BLaER1 treated with 17β-estradiol and CSF1 and Interleukin-3, amounts not matched to agents 10 nM and 100 nM (cell line): ENCODE measurements around the gene CTIF.
A peak's percentile ranks its signal among the peaks of the same experiment; 100 is the strongest.

Experiments used
- H3K27ac ChIP-seq, 11 experiments: shearing (Covaris generic); formaldehyde crosslinking; 2 replicates each; pipeline ENCODE4 v1.8.1; 2022
- H3K27me3 ChIP-seq, 11 experiments: shearing (Covaris generic); formaldehyde crosslinking; 2 replicates each; pipeline ENCODE4 v1.8.1; 2022
- H3K36me3 ChIP-seq, 11 experiments: shearing (Covaris generic); formaldehyde crosslinking; 2 replicates each; pipeline ENCODE4 v1.8.1; 2022
- H3K4me1 ChIP-seq, 10 experiments: shearing (Covaris generic); formaldehyde crosslinking; 2 replicates each; pipeline ENCODE4 v1.8.1; 2022
- H3K4me2 ChIP-seq, 11 experiments: shearing (Covaris generic); formaldehyde crosslinking; 2 replicates each; pipeline ENCODE4 v1.8.1; 2022
- H3K4me3 ChIP-seq, 10 experiments: shearing (Covaris generic); formaldehyde crosslinking; 2 replicates each; pipeline ENCODE4 v1.8.1; 2022
- H3K9ac ChIP-seq, 11 experiments: shearing (Covaris generic); formaldehyde crosslinking; 2 replicates each; pipeline ENCODE4 v1.8.1; 2022
- H3K9me3 ChIP-seq, 11 experiments: shearing (Covaris generic); formaldehyde crosslinking; replicated peaks in 1 of 11; 2 replicates each; pipeline ENCODE4 v1.8.1; 2022
- H4K20me1 ChIP-seq, 11 experiments: shearing (Covaris generic); formaldehyde crosslinking; 2 replicates each; pipeline ENCODE4 v1.8.1; 2022
- Cebpa-rat ChIP-seq, 11 experiments: shearing (Covaris generic); IDR thresholded peaks; 2 replicates each; pipeline ENCODE4 v1.8.1; 2022

CTIF gene

DNA sequence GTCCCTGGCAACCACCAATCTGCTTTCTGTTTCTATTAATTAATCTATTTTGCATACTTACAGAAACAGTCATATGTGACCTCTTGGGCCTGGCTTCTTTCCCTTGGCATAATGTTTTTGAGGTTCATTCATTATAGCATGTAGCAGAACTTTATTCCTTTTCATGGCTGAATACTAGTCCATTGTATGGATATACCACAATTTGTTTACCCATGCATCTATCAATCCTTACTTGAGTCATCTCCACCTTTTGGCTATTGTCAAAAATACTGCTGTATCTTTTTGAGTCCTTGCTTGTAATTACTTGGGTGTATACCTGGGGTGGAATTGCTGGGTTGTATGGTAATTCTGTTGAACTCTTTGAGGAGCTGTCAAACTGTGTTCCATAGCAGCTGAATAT lies 126.8 kb downstream of the CTIF start:
- Histone ChIP-seq H3K27me3 (no peaks in the 10 kb centered on the region), H3K4me3 (no peak overlapping the region), H3K36me3 (peaks cover 17 to 53% (median 27%) of the 10 kb centered on the region in 11 experiments), H3K9ac (no peak overlapping the region), H3K4me2 (no peak overlapping the region), H4K20me1 (peaks cover 0 to 34% (median 24%) of the 10 kb centered on the region in 11 experiments; a peak in 12 of 22 replicates), H3K4me1 (peaks cover 17 to 31% (median 24%) of the 10 kb centered on the region in 10 experiments), H3K9me3 (peaks cover 12 to 18% (median 16%) of the 10 kb centered on the region in 11 experiments), H3K27ac (no peak overlapping the region)
- TF ChIP-seq Cebpa-rat (IDR thresholded peaks at IDR 0.05), result no peak

DNA sequence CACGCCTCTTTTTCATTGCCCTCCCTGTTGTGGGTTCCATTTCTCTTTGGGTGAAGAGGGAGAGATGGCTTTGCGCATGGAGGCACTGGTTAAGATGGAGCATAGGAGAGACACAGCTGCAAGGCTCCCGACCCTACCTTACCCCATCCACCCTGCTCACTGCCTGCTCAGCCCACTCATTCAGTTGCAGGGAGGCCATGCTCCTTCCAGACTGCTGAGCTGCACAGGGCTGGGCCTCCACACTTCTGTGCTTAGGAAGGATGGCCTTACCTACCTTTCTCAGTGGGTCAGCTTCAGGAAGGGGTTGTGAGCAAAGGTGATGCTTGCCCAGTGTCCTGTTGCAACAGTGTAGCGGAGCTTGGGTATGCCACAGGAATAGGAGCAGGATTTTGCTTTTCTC lies 127.8 kb downstream of the CTIF start:
- H3K27ac ChIP-seq, result no peak overlapping the region
- no peak overlapping the region for H3K9ac ChIP-seq
- peaks cover 0 to 32% (median 15%) of the 10 kb centered on the region in 11 experiments; a peak in 12 of 22 replicates for H4K20me1 ChIP-seq
- H3K27me3 ChIP-seq, result no peaks in the 10 kb centered on the region
- no peak overlapping the region for H3K4me2 ChIP-seq
- H3K4me1 ChIP-seq, result peaks cover 15 to 28% (median 22%) of the 10 kb centered on the region in 10 experiments
- no peak for TF ChIP-seq Cebpa-rat (IDR thresholded peaks at IDR 0.05)
- peaks cover 26 to 62% (median 37%) of the 10 kb centered on the region in 11 experiments for H3K36me3 ChIP-seq
- no peak overlapping the region for H3K4me3 ChIP-seq
- peaks cover 22 to 27% (median 25%) of the 10 kb centered on the region in 11 experiments for H3K9me3 ChIP-seq

DNA sequence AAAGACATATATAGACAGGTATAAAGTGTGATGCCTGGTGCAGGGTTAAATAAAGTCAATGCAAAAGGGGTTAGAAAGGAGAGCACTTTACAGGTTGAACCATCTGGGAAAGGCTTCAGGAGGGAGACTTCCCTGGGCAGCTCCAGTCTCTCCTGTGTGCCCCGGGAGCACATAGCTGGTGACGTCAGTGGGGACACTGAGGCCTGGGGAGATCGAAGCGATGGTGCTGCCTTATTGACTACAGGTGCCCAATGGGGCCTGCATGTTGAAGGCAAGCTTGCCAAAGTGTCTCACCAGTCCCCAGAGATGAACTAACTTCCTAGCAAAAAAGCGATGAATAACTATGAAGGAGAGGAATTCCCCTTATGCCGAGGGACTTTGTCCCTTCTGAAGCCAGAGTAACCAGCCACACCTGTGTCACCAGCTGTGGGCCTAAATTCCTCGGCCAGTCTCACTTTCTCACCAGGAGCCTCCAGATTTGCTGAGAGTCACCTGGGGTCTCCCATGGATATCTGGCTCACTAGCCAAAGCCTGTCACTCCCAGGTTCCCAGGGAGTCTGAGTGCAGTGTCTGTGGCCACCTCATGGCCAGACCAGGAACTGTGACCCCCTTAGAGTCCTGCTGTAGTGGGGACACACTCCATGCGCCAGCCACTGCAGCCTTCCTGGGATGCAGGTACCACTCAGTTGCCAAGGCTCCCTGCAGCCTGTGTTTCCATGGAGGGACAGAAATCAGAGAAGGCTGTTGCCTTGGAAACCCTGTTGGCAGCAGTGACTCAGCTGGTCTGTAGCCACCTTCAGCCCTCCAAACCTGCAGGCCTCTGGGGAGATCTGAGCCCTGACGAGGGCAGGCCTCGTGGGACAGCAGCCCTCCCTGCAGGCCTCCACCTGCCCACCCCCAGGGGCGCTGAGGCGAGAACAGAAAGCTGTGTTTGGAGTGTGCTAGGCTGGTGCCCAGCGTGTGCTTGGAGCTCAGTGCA lies 128.7 kb downstream of the CTIF start:
- Histone ChIP-seq H3K27me3 (no peaks in the 10 kb centered on the region), H3K9me3 (peaks cover 23 to 29% (median 27%) of the 10 kb centered on the region in 11 experiments), H4K20me1 (peaks cover 0 to 29% (median 14%) of the 10 kb centered on the region in 11 experiments; a peak in 12 of 22 replicates), H3K36me3 (peaks cover 27 to 63% (median 38%) of the 10 kb centered on the region in 11 experiments), H3K4me2 (peak overlapping the region in 8 of 11 experiments; percentile 7 to 67 (median 54); a peak in 14 of 22 replicates), H3K27ac (peak overlapping the region in 2 of 11 experiments; percentile 14 to 44; a peak in 4 of 22 replicates), H3K4me1 (peaks cover 14 to 27% (median 25%) of the 10 kb centered on the region in 10 experiments), H3K9ac (no peak overlapping the region; a peak in 1 of 22 replicates), H3K4me3 (no peak overlapping the region)
- TF ChIP-seq Cebpa-rat (IDR thresholded peaks at IDR 0.05), result no peak

DNA sequence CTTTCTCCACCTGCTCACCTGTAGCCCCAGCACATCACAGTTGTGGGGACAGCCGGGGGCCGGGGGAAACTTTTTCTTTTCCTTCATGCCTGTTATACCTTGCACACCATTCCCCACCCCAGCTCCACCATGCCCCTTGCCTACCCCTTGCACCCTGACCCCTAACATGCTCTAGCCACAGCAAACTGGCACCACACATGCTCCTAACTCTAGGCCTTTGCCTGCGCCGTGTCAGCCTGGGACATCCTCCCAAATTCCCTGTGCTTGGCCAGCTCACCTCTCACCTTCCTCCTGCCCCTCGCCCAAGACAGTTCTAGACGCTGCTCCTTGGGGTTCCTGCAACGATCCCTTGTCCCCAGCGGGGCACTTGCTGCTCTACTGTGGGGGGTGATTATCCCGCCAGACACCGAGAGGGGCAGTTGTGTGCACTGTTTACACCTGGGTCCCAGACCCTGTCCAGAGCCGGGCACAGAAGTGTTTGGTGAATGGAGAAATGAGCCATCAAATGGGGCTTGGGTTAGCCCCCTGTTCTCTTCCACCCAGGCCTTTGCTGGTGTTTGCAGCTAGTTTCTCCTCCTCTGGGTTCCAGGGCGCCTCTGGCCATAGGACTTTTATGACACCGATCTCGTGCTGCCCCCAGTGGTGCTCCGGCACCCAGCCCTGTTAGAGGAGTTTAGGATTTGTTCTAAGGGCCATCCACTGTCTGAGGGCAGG lies 129.8 kb downstream of the CTIF start:
- peaks cover 19 to 37% (median 33%) of the 10 kb centered on the region in 10 experiments for H3K4me1 ChIP-seq
- no peaks in the 10 kb centered on the region for H3K27me3 ChIP-seq
- no peak overlapping the region; a peak in 1 of 22 replicates for H3K9ac ChIP-seq
- peaks cover 23 to 29% (median 27%) of the 10 kb centered on the region in 11 experiments for H3K9me3 ChIP-seq
- TF ChIP-seq Cebpa-rat (IDR thresholded peaks at IDR 0.05), result no peak
- peaks cover 27 to 63% (median 38%) of the 10 kb centered on the region in 11 experiments for H3K36me3 ChIP-seq
- H3K4me2 ChIP-seq, result peak overlapping the region in 8 of 11 experiments; percentile 7 to 67 (median 54); a peak in 10 of 22 replicates
- peaks cover 0 to 18% (median 4%) of the 10 kb centered on the region in 11 experiments; a peak in 6 of 22 replicates for H4K20me1 ChIP-seq
- H3K27ac ChIP-seq, result no peak overlapping the region
- no peak overlapping the region for H3K4me3 ChIP-seq

DNA sequence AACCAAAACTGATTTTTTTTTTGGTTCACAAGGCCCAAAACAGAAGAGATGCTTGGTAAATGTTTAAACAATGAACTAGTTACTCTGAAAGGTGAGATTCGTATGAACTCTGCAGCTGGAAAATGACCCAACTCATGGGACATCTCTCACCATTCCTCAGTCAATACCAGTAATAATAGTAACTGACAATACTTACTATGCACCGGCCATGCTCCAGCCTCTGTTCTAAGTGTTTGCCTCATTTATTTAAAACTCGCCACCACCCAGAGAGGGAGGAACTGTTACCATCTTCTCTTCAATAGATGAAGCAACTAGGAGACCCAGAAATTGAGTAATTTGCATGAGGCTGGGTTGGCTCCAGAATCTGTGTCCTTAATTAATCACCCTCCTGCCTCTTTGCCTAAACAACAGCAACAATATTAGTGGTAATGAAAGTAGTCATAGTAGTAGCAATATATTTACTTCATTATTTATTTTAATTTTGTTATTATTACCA lies 130.4 kb downstream of the CTIF start:
- Histone ChIP-seq H3K4me3 (no peak overlapping the region), H3K9ac (no peak overlapping the region), H3K36me3 (peaks cover 27 to 63% (median 38%) of the 10 kb centered on the region in 11 experiments), H3K4me2 (no peak overlapping the region), H3K27me3 (no peaks in the 10 kb centered on the region), H3K27ac (no peak overlapping the region), H4K20me1 (peaks cover 0 to 13% (median 0%) of the 10 kb centered on the region in 11 experiments; a peak in 4 of 22 replicates), H3K4me1 (peaks cover 25 to 43% (median 39%) of the 10 kb centered on the region in 10 experiments), H3K9me3 (peaks cover 23 to 29% (median 27%) of the 10 kb centered on the region in 11 experiments)
- TF ChIP-seq Cebpa-rat (IDR thresholded peaks at IDR 0.05), result no peak

DNA sequence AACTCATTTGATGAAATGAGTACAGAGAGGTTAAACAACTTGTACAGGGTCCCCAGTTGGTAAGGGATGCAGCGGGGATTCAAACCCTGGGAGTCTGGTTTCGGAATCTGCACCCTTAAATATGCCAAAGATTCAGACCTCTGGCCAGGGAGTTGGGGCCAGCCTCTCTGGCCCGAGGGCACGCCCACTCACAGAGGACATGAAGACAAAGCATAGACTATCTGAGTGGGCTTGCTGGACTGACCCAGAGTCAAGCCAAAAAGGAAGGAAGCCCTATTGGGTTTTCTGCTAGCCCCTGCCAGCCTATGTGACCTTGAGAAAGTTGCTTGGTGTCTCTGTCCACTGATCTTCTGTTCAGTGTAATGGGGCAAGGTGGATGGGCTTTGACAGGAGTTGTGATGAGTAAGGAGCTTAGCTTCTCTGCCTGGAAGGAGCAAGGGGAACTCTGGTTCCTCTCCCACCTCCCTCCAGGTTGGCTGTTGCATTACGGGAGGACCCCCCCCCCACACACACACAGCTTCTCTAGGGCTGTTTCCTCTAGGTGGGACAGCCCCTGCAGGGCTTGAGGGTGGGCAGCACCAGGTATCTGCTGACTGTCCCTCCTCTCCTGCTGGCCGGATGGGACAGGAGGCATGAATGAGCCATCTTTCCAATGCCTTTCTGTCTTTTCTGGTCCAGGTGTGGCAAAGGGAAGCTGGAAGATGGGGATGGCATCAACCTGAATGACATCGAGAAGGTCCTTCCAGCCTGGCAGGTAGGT lies 131.3 kb downstream of the CTIF start:
- Histone ChIP-seq H3K4me3 (0 out of 20 replicates have a peak overlapping the region, but pooled peaks of 1 of the 10 experiments have one; percentile 35), H3K4me2 (no peak overlapping the region), H4K20me1 (peaks cover 0 to 13% (median 0%) of the 10 kb centered on the region in 11 experiments; a peak in 5 of 22 replicates), H3K27ac (no peak overlapping the region), H3K36me3 (peaks cover 26 to 61% (median 35%) of the 10 kb centered on the region in 11 experiments), H3K4me1 (peaks cover 30 to 52% (median 47%) of the 10 kb centered on the region in 10 experiments), H3K9ac (no peak overlapping the region), H3K27me3 (no peaks in the 10 kb centered on the region), H3K9me3 (peaks cover 23 to 28% (median 27%) of the 10 kb centered on the region in 11 experiments)
- TF ChIP-seq Cebpa-rat (IDR thresholded peaks at IDR 0.05), result no peak

DNA sequence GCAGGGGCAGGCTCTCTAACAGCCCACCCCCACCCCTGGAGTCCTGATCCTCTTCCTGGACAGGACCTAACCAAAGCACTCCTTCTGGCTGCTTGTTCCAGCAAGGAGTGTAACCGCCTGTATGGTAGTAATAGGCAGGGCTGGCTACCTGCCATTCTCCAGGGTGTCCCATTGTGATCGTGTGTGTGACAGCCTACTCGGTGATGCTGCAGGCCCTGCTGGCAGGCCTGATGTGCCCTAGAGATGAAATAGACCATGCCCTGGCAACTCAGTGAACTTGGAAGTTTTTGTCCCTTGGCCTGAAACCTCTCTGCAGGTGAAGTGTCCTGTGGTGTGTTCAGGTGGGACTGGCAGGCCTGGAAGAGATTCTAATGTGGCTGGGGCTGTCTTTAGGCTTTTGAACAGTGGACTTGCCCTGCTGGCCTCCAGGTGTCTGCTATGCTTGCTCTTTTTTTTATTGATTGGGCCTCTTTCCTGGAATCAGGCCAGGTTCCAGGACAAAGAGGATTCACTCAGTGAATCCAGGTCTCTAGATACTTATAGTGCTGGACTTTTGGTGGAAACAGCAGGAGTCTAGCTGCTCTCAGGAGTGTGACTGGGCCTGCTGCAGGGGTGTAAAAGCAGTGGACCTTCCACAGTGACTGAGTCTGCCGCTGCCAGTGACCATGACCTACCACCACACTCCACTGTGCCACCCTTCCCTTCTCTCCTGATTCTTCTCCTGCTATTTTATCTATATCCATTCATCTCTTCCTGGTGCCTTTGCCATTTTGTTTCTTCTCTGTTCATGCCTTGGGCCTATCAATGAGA lies 132.1 kb downstream of the CTIF start:
- Histone ChIP-seq H4K20me1 (peaks cover 0 to 13% (median 0%) of the 10 kb centered on the region in 11 experiments; a peak in 5 of 22 replicates), H3K9me3 (peaks cover 16 to 20% (median 19%) of the 10 kb centered on the region in 11 experiments), H3K36me3 (peaks cover 18 to 53% (median 28%) of the 10 kb centered on the region in 11 experiments), H3K4me1 (peaks cover 37 to 60% (median 55%) of the 10 kb centered on the region in 10 experiments), H3K27me3 (no peaks in the 10 kb centered on the region), H3K27ac (no peak overlapping the region), H3K4me3 (0 out of 20 replicates have a peak overlapping the region, but pooled peaks of 3 of the 10 experiments have one; percentile 14 to 35 (median 25)), H3K9ac (no peak overlapping the region), H3K4me2 (no peak overlapping the region)
- TF ChIP-seq Cebpa-rat (IDR thresholded peaks at IDR 0.05), result no peak
